Anterior cingulate cortex (tissue), 58 donors: Measurements from ENCODE around the gene PPIF.

ENCODE experiments used
- DNase-seq, 58 donors: peaks; one replicate each; lab custom pipeline; 2025; lab: John Stamatoyannopoulos, UW

Gene PPIF

GRCh38 chr10:79396520-79396919 lies 49.3 kb downstream of the PPIF start:
- no peak for DNase-seq

- no peak for DNase-seq
Observed at GRCh38 chr10:79397051-79397450, 49.8 kb downstream of the PPIF start.

GRCh38 chr10:79397575-79398303 lies 50.5 kb downstream of the PPIF start:
- DNase-seq = no peak

GRCh38 chr10:79398642-79399041 lies 51.4 kb downstream of the PPIF start:
- DNase-seq = no peak

GRCh38 chr10:79399223-79399831 lies 52.1 kb downstream of the PPIF start:
- peak in 51 of 58 donors; percentile 34 to 90 (median 67) for DNase-seq

GRCh38 chr10:79400146-79401004 lies 53.1 kb downstream of the PPIF start:
- DNase-seq = peak in 13 of 58 donors; percentile 33 to 55 (median 41)

- peak in 2 of 58 donors; percentile 28 to 37 for DNase-seq
Observed at GRCh38 chr10:79401015-79401921, 54.0 kb downstream of the PPIF start.

- DNase-seq = no peak
Observed at GRCh38 chr10:79402625-79402946, 55.3 kb downstream of the PPIF start.

- no peak for DNase-seq
Observed at GRCh38 chr10:79402951-79403350, 55.7 kb downstream of the PPIF start.

GRCh38 chr10:79403441-79404230 lies 56.4 kb downstream of the PPIF start:
- DNase-seq = peak in 43 of 58 donors; percentile 26 to 86 (median 66)

- DNase-seq = no peak
Observed at GRCh38 chr10:79404231-79404609, 57.0 kb downstream of the PPIF start.

- no peak for DNase-seq
Observed at GRCh38 chr10:79404690-79405131, 57.4 kb downstream of the PPIF start.
